GM23248 (cell line): ENCODE data around the gene ZBED5.

Source experiments
- EZH2 ChIP-seq: fragments of 200-600 bp; sonication (generic); IDR thresholded peaks from 2 replicates; pipeline ENCODE4 v1.6.1; 2018; ENCODE audit warnings: antibody characterized with exemption, mild to moderate bottlenecking; ENCODE audit not compliant: insufficient read depth, poor library complexity, severe bottlenecking
- EZH2phosphoT487 ChIP-seq: fragments of 200-600 bp; sonication (generic); IDR thresholded peaks from 2 replicates; pipeline ENCODE4 v1.6.1; 2018; ENCODE audit warnings: antibody characterized with exemption, moderate library complexity, mild to moderate bottlenecking, low read depth; ENCODE audit not compliant: insufficient read depth

DNA sequence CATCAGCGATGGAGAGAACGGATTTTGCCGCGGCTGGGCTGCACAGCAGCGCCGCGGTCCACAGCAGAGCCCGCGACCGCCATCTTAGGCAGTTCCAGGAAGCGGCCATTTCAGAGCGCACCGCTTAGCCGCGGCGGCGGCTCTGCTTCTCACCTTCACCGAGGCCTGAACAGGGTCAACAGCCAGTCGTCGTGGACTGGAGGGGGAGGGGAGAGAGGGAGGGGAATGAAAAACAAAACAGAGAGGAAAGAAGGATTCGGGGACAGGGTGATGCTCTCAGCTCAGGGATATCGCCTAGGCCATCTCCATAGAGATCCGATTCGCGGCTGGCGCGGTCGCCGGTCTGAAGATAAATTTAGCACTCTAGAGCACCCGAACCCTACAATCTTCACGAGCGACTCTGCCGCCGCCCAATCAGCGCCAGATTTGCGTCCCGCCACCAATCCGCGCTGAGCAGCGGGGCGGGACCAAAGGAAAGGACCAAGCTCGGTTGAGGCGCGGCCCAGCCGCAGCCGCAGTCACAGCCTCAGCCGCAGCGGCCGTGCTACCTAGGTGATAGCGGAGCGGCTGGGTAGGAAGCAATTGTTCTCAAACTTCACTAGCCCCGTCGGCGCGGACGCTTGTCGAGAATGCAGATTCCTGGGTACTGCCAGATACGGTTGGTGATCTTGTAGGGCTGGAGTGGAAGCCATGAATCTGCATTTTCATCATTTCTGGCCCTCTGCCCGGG, at the start of gene ZBED5:
- no peak for TF ChIP-seq EZH2
- no peak for TF ChIP-seq EZH2phosphoT487
